HL-60/S4 treated with retinoic acid at 250 ng/mL for 4 days and 3 days (cell line): Measurements from ENCODE around the gene MTMR10.

Experiments used
- in situ Hi-C: fragments of 300-500 bp; cut with MboI; formaldehyde crosslinking; loops from 2 replicates; pipeline ENCODE4 v1.7.0; 2022; ENCODE audit warnings: low sequenced_read_pairs

Gene MTMR10

DNA sequence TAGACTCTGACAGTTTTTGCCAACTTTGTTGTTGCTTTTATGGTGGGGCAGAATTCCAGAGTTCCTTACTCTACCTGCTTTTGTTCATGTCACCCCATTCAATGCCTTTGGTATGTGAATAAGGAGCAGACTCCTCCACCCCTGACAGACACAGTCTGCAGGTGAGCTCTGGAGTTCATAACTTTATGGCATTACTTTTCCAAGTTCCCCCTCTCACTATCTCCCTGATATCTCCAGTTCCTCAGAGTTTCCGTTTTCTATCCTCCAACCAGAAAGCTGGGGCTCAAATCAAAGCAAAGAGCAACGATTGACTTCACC lies 23.1 kb upstream of the MTMR10 start:
- in situ Hi-C loops: no loop called here

DNA sequence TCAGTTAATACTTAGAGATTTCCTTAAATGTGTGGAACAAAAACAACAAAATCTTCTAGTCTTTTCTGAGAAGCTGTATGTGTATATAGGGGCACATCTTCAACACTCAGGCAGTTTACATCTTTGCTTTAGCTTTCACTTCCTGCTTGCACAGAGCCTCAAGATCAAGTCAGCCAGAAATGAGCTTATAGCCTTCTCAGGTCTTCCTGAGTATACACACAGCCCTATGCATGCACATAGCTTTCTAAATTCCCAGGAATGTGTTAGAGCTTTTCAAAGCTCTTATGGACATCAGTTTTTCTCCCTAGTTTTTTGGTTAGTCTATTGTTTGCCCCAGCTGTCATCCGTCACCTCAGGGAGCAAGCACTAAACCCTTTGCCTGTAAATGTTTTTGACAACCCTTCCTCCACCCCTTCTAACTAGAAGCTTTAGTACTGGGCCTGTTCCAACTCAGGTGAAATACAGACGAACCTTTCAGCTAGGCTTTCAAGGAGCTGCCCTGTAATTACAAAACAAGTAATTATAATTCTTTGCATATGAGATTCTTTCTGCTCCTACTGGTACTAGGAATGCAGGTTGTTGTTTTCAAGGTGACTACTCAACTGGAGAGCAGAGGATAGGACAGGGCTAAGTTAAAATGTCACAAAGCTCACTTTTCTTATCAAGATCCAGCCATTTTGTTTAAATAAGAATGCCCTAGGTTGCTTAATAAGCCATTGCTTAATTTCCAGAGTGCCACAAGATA lies 22.6 kb upstream of the MTMR10 start:
- in situ Hi-C loops: no loop called here

DNA sequence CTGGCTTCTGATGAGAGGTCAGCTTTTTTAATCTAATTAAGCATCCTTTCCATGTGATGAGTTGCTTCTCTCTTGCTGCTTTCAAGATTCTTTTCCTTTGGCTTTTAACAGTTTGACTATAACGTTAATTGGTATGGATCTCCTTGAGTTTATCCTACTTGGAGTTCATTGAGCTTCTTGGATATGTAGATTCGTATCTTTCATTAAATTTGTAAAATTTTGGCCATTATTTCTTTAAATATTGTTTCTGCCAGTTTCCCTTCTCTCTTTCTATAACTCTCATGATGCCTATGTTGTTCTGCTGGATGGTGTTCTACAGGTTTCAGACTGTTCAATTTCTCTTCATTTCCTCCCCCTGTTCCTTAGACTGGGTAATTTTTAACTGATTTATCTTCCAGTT lies 21.0 kb upstream of the MTMR10 start:
- in situ Hi-C loops: no loop called here

DNA sequence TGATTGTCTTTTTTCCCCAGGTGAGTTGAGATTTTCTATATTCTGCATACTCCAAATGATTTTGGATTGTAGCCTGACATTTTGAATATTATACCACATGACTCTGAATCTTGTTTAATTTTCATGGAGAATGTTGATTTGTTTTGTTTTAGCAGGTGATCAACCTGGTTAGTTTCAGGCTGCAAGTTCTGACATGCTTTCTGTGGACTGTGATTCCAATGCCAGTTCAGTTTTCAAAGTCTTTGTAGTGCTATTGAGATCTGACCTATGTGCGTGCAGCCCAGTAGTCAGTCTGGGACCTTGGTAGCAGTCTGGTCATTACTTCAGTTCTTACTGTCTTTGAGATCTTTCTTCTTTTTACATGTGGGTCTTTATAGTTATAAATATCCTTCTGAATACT lies 18.6 kb upstream of the MTMR10 start:
- in situ Hi-C loops: no loop called here

- in situ Hi-C loops: no loop called here
Measured at GRCh38 chr15:31005660-31006059, 14.2 kb upstream of the MTMR10 start.

GRCh38 chr15:31004220-31004733 lies 12.8 kb upstream of the MTMR10 start:
- in situ Hi-C loops: no loop called here

- in situ Hi-C loops: no loop called here
Measured at GRCh38 chr15:31001702-31002101, 10.3 kb upstream of the MTMR10 start.

GRCh38 chr15:30999729-31000128 lies 8.3 kb upstream of the MTMR10 start:
- in situ Hi-C loops: no loop called here

GRCh38 chr15:30997270-30997669 lies 5.8 kb upstream of the MTMR10 start:
- in situ Hi-C loops: no loop called here

GRCh38 chr15:30992249-30992864 lies 929 bp upstream of the MTMR10 start:
- in situ Hi-C loops: no loop called here

- in situ Hi-C loops: no loop called here
Measured at GRCh38 chr15:30990446-30991254, 778 bp downstream of the MTMR10 start.

GRCh38 chr15:30990036-30990435 lies 1.4 kb downstream of the MTMR10 start:
- in situ Hi-C loops: no loop called here

DNA sequence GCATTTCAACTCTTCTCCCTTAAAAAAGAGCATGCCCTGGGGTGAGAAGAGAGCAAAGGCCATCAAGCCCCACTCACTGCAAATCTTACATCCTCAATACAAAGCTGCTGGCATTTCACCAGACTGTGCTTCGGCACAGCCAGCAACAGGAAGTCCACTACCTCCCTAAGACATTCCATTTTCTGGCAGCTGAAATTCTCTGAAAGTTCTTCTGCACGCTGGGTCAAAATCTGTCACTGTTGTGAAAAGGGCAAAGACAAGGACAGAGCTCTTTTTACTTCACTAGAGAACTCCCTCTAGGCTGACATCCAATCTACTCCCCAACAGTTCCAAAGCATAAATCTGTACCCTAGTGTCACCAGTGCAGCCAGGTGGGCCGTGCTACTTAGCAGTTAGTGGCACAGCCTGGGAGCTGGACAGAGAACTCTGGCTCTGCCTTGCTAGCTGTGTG lies 6.3 kb downstream of the MTMR10 start:
- in situ Hi-C loops: no loop called here

DNA sequence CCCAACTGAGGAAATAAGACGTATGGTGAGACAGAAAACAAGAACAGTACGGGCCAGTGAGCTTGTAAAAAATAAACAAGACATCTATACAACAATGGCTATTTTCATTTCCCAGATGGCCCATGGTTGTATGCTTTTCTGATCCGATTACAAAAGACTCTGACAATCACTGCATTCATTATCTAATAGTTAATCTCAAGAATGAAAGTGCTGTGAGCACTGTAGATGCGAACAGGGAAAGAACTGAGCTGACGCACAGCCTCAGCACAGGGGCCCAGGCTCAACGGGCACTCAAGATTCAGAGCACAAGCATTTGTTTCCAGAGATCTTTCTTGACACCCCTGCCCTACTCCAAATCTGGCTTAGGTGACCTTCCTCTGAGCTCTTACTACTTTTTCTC lies 6.9 kb downstream of the MTMR10 start:
- in situ Hi-C loops: no loop called here

DNA sequence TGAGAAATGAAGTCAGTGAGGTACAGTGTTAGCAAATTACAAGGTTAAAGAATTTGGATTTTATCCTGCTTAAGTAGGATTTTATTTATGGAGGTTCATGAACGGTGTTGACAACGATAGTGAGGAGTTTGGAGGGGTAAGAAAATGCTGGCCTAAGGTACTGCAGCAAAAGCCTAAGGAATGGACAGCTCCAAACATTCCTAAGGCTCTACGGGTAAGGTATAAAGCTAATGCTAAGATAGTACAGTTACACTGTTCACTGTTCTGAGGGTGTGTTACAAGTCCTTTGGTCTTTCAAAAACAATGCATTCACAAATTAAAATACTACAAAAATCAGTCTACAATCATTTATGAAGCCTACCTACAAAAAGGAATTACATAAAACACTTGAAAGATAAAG lies 7.3 kb downstream of the MTMR10 start:
- in situ Hi-C loops: no loop called here

- in situ Hi-C loops: no loop called here
Measured at GRCh38 chr15:30979457-30979856, 12.0 kb downstream of the MTMR10 start.

- in situ Hi-C loops: no loop called here
Measured at GRCh38 chr15:30978328-30978727, 13.1 kb downstream of the MTMR10 start.

DNA sequence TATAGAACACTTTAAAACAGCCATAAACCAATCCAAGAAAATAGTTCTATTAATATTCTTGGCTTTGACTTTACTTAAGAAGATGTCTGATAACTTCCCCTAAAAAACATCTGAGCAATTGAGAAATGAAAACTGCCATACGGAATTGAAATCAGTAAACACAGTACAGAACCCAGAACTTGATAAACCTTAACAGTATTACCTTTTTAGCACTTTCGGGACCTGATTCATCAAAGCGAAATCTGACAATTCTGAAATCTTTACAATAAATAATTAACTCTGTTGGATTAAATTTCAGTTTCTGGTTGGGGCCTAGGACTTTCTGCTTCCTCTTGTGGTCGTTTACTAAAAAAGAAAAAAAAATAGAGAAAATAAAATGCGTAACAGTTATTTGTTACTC lies 17.3 kb downstream of the MTMR10 start:
- in situ Hi-C loops: no loop called here

GRCh38 chr15:30973379-30973778 lies 18.0 kb downstream of the MTMR10 start:
- in situ Hi-C loops: no loop called here

- in situ Hi-C loops: no loop called here
Measured at GRCh38 chr15:30969724-30970123, 21.7 kb downstream of the MTMR10 start.

DNA sequence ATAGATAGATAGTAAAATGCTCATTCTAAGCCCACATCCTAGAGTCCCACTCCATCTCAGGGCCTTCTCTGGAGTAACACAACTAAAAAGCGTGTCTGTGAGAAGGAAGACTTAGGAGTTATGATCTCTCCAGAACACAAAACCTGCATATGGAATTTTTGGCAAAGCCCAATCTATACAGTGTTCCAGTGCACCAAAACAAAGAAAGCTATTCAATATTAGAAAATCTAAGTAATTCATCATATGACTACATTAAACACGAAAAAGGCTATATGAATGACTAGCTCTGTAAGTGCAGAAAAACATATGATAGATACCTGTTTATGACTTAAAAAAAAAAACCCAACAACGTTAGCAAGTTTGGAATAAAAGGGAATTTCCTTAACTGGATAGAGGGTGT lies 27.7 kb downstream of the MTMR10 start:
- in situ Hi-C loops: no loop called here

GRCh38 chr15:30962659-30963058 lies 28.8 kb downstream of the MTMR10 start:
- in situ Hi-C loops: no loop called here
